Adrenal gland (tissue), 5 donors: Measurements from ENCODE around the gene CASP9.

Experiments
- CTCF ChIP-seq, 6 experiments: fragments of 450-650 bp in 4 of 6; fragments of 200-600 bp in 2 of 6; sonication (generic) in 1 of 6; IDR thresholded peaks; 1 replicate in 5 of 6; 2 replicates in 1 of 6; pipeline versions ENCODE4 v1.5.1 to v1.8.0; 2016 to 2021; ENCODE audit warnings: antibody characterized with exemption in 6 of 6, mild to moderate bottlenecking in 2 of 6, moderate library complexity in 1 of 6
- POLR2A ChIP-seq, 2 donors: fragments of 450-650 bp; IDR thresholded peaks; one replicate each; pipeline ENCODE4 v1.6.1; 2017; ENCODE audit warnings: antibody characterized with exemption in 2 of 2, mild to moderate bottlenecking in 2 of 2, moderate library complexity in 1 of 2
- donor health status: DM: no; HTN: no; CAD: no.

GRCh38 chr1:15526490-15527339 is 2.7 kb upstream of the CASP9 start, which contains the start of gene DNAJC16:
- TF ChIP-seq CTCF (IDR thresholded peaks at IDR 0.05) (peak in 3 of 6 experiments; percentile 7 to 29 (median 15)), POLR2A (IDR thresholded peaks at IDR 0.05) (peak; percentile 80 to 86)
